ENCODE data around the gene GSK3A. TPM values are rescaled to one million over a fixed set of nuclear protein-coding genes. Genes with fewer than 3 reads are reported as not detected.

Gene GSK3A
- total RNA-seq, 1 experiment from 2014 or later = 70.1 TPM

DNA sequence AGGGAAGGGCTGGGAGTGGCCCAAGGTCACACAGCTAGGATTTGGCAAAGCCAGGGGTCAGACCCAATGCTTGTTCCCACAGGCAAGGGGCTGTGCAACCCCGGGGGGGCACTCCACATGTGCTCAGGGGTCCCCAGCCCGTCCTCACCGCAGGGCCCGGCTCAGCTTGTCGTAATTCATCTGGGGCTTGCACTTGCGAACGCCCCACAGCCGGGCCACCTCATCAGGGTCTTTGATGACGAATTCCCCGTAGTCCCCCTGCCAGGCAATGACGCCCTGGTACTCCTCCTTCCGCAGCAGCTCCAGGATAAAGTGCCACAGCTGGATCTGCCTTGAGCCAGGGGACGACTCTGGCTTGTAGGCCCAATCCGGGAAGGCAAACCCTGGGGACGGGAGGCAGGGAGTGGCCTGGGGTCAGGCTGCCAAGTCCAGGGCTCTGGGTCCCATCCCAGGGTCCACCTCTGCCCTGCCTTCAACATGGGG lies 7.8 kb upstream of the GSK3A start:
- POLR2A ChIA-PET (ENCODE audit: low non-redundant PET) = no interaction called here
- BruUV-seq (replicated peaks) = no TSS peak

DNA sequence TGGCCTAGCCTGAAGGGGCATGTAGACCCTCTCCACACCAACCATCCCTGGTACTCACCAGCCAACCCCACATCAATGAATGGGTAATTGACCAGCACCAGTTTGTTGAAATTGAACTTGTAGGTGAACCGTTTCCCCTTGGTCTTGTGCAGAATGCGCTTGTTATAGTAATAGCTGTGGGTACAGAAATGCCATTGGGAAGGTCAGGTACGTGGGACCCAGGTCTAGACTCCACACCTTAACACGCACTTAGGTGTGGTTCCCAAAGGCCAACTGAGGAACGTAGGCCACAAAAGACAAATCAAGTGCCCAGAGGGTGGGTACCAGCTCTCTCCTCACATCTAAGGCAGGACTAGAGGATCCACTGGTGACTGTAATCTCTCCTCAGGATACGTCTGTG lies 7.4 kb upstream of the GSK3A start:
- BruUV-seq (replicated peaks) = no TSS peak
- H3K27ac ChIP-seq (ENCODE audit: low read depth, low read length, poor library complexity, severe bottlenecking) = peak overlapping the region; percentile 87

More for the DNA sequence above, 7.8 kb upstream of the GSK3A start:
- Histone ChIP-seq H3K27ac (ENCODE audit: low read depth, low read length, poor library complexity, severe bottlenecking) (peak overlapping the region; percentile 87), H3K4me1 (ENCODE audit: insufficient read depth, low read length, poor library complexity, severe bottlenecking) (peaks cover 59% of the 10 kb centered on the region), H3K27me3 (replicated peaks; ENCODE audit: insufficient read depth, low read depth, low read length, poor library complexity) (no peaks in the 10 kb centered on the region), H3K9me3 (ENCODE audit: low read depth, low read length, poor library complexity, severe bottlenecking) (no peaks in the 10 kb centered on the region), H3K4me3 (ENCODE audit: low read depth, low read length, poor library complexity, severe bottlenecking) (peak overlapping the region; percentile 35), H3K36me3 (ENCODE audit: insufficient read depth, low read length, poor library complexity, severe bottlenecking) (peaks cover 23% of the 10 kb centered on the region)
- CTCF ChIA-PET = interaction anchor here (0.7 to 2.7 kb wide), 3 partner anchors 29 to 801 kb away, joined by 3 to 12 read pairs (median 4); no protein-coding TSS in a partner anchor
- TF ChIP-seq EZH2 (IDR thresholded peaks at IDR 0.05; ENCODE audit: borderline replicate concordance, low read depth, low read length, poor library complexity, severe bottlenecking) (no peak), CTCF (conservative IDR thresholded peaks at IDR 0.05; ENCODE audit: low read depth, low read length) (no peak)
- DNase-seq (ENCODE audit: low spot score) = peak; percentile 28
- intact Hi-C loops (cut with micrococcal nuclease; ENCODE audit: unreplicated experiment) = loop anchor here (2.0 kb wide), 1 partner anchor 31 kb away; no protein-coding TSS in a partner anchor

DNA sequence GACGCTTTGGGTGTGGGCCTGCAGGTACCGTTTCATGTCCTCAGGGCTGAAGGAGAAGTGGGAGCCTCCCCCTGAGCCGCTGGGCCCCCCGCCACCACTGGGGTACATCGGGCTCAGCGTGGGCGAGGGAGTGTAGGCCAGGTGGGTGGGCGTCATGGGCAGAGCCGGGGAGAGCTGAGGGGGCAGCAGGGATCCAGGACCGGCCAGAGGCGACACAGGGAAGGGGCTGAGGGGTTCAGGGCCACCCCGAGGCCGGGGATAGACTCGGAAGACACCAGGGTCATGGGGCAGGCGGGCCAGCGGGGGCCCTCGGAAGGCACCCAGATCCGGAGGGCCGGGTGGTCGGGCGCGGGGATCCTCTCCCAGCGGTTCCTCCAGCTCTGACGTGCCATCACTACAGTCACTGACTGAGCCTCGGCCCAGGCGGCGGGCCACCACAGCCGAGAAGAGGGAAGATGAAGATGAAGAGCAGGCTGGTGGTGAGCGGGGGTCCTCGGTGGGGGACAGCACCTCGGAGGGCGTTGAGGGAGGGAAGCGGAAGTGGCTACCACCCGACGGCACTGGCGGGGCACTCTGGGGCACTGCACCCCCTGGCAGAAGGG lies 6.8 kb upstream of the GSK3A start:
- peaks cover 23% of the 10 kb centered on the region for H3K36me3 ChIP-seq (ENCODE audit: insufficient read depth, low read length, poor library complexity, severe bottlenecking)
- intact Hi-C loops (cut with micrococcal nuclease; ENCODE audit: unreplicated experiment) = no loop called here
- ChIA-PET POLR2A (ENCODE audit: low non-redundant PET) (no interaction called here), CTCF (interaction anchor here (2.7 kb wide), 1 partner anchor 30 kb away, joined by 12 read pairs; no protein-coding TSS in a partner anchor)
- H3K9me3 ChIP-seq (ENCODE audit: low read depth, low read length, poor library complexity, severe bottlenecking) = no peaks in the 10 kb centered on the region
- no TSS peak for BruUV-seq (replicated peaks)
- DNase-seq (ENCODE audit: low spot score) = no peak
- no peak for TF ChIP-seq CTCF (conservative IDR thresholded peaks at IDR 0.05; ENCODE audit: low read depth, low read length)
- TF ChIP-seq EZH2 (IDR thresholded peaks at IDR 0.05; ENCODE audit: borderline replicate concordance, low read depth, low read length, poor library complexity, severe bottlenecking) = no peak
- peaks cover 59% of the 10 kb centered on the region for H3K4me1 ChIP-seq (ENCODE audit: insufficient read depth, low read length, poor library complexity, severe bottlenecking)
- peak overlapping the region; percentile 87 for H3K27ac ChIP-seq (ENCODE audit: low read depth, low read length, poor library complexity, severe bottlenecking)
- no peak overlapping the region for H3K4me3 ChIP-seq (ENCODE audit: low read depth, low read length, poor library complexity, severe bottlenecking)
- H3K27me3 ChIP-seq (replicated peaks; ENCODE audit: insufficient read depth, low read depth, low read length, poor library complexity) = no peaks in the 10 kb centered on the region

More for the DNA sequence above, 7.4 kb upstream of the GSK3A start:
- TF ChIP-seq CTCF (conservative IDR thresholded peaks at IDR 0.05; ENCODE audit: low read depth, low read length) = no peak
- no peak for TF ChIP-seq EZH2 (IDR thresholded peaks at IDR 0.05; ENCODE audit: borderline replicate concordance, low read depth, low read length, poor library complexity, severe bottlenecking)
- peaks cover 23% of the 10 kb centered on the region for H3K36me3 ChIP-seq (ENCODE audit: insufficient read depth, low read length, poor library complexity, severe bottlenecking)
- H3K27me3 ChIP-seq (replicated peaks; ENCODE audit: insufficient read depth, low read depth, low read length, poor library complexity) = no peaks in the 10 kb centered on the region
- DNase-seq (ENCODE audit: low spot score) = no peak
- POLR2A ChIA-PET (ENCODE audit: low non-redundant PET) = no interaction called here
- H3K9me3 ChIP-seq (ENCODE audit: low read depth, low read length, poor library complexity, severe bottlenecking) = no peaks in the 10 kb centered on the region
- H3K4me3 ChIP-seq (ENCODE audit: low read depth, low read length, poor library complexity, severe bottlenecking) = no peak overlapping the region
- intact Hi-C loops (cut with micrococcal nuclease; ENCODE audit: unreplicated experiment) = loop anchor here (2.0 kb wide), 1 partner anchor 31 kb away; no protein-coding TSS in a partner anchor
- H3K4me1 ChIP-seq (ENCODE audit: insufficient read depth, low read length, poor library complexity, severe bottlenecking) = peaks cover 59% of the 10 kb centered on the region
- CTCF ChIA-PET = interaction anchor here (2.7 kb wide), 1 partner anchor 30 kb away, joined by 12 read pairs; no protein-coding TSS in a partner anchor
